ENCODE data around the gene IDUA.
A peak's percentile ranks its signal among the peaks of the same experiment; 100 is the strongest.
"Not testable (repeated sequence)": the region's sequence is repeated elsewhere in the genome, so short reads cannot be mapped to it uniquely, and the experiment has no call there.

Gene IDUA

GRCh38 chr4:971666-972500 is 15.0 kb upstream of the IDUA start:
- DNase-seq (ENCODE audit: low spot score) = no peak
- no peak for TF ChIP-seq CTCF (IDR thresholded peaks at IDR 0.05; ENCODE audit: extremely low read depth, missing control alignments)

- TF ChIP-seq CTCF (IDR thresholded peaks at IDR 0.05; ENCODE audit: extremely low read depth, missing control alignments) = no peak
- DNase-seq (ENCODE audit: low spot score) = peak; percentile 81
These were observed 14.0 kb upstream of the IDUA start for GRCh38 chr4:972651-973424.

GRCh38 chr4:973431-974397 is 13.1 kb upstream of the IDUA start, which contains the start of gene DGKQ:
Gene DGKQ (minus strand): TSS chr4:973569. CDS start chr4:973482, 87 bp downstream.
- DNase-seq (ENCODE audit: low spot score) = peak; percentile 100
- no peak for TF ChIP-seq CTCF (IDR thresholded peaks at IDR 0.05; ENCODE audit: extremely low read depth, missing control alignments)

GRCh38 chr4:974668-975067 is 12.2 kb upstream of the IDUA start:
- no peak for DNase-seq (ENCODE audit: low spot score)
- no peak for TF ChIP-seq CTCF (IDR thresholded peaks at IDR 0.05; ENCODE audit: extremely low read depth, missing control alignments)

GRCh38 chr4:976016-976415 is 10.8 kb upstream of the IDUA start:
- not testable (repeated sequence) for DNase-seq (ENCODE audit: low spot score)

DNA sequence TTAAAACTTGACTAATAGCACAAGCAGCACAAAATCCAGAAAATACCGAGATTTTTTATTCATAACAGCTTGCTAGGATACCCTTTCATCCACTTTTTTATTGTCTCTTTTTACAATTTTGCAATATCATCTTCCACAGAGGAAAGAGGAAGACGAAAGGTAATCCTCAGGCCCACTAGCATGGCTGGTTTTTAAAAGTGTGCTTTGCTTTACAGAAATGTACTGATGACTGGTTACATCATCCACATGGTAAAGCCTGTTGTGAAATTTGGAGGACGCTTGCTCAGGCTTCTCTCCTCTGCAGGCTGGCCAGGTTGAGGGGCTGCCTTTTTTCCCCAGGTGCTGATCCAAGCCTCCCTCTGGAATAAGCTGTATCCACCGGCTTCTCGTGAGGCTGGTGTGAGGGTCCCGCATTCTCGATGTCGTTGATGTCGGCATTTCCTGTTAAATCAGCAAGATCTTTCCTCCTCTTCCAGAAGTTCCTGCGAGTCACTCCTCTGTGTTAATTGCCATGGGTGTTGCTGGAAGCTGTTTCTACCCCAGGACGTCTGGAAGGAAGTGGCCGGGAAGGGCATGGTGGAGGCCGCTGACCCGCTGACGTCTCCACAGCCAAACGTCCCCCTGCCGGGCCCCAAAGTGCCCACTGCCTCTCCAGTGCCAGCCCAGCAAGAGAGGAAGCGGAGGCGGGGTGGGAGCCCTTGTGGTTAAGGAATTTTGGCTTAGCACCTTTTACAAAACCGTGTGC is 7.7 kb upstream of the IDUA start:
- TF ChIP-seq CTCF (IDR thresholded peaks at IDR 0.05; ENCODE audit: extremely low read depth, missing control alignments) = no peak
- DNase-seq (ENCODE audit: low spot score) = no peak

DNA sequence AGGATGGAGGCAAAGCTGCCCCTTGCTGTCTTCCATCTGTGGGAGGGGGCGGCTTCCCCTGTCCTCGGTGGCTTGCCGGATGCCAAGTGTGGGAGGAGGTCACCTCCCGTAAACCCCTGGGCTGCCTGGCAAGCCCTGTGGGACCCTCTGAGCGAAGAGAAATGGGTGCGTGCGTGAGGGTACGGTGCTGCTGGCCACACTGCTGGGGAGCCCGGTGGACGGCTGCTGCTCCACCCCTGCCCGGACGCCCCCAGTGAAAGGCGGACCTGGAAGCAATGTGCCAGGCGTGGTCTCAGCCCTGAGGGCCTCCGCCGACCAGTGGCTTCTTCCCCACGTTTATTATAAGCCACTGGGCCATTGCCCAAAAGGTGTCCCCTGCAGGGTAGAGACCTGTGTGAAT is 4.6 kb upstream of the IDUA start:
- no peak for DNase-seq (ENCODE audit: low spot score)

More for the DNA sequence above, 4.6 kb upstream of the IDUA start:
- no peak for TF ChIP-seq CTCF (IDR thresholded peaks at IDR 0.05; ENCODE audit: extremely low read depth, missing control alignments)
